ENCODE measurements around the gene CAV1. TPM values are rescaled to one million over a fixed set of nuclear protein-coding genes. Genes with fewer than 3 reads are reported as not detected.
A peak's percentile ranks its signal among the peaks of the same experiment; 100 is the strongest.

The CAV1 gene
- total RNA-seq, 4 donors from 2014 or later, result 301 to 490 (median 321) TPM

DNA sequence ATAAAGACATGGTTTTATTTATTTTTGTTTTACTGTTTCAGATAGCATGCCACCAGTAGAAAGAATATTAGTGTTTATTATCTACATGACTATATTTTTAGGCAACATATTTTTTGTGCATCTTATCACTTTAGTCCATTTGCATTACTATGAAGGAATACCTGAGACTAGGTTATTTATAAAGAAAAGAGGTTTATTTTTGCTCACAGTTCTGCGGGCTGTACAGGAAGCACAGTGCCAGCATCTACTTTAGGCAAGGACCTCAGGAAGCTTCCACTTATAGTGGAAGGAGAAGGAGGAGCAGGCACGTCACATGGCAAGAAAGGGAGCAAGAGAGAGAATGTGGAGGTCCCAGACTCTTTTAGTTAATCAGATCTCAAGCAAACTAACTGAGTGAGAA, 19.6 kb upstream of the CAV1 start:
- no peak overlapping the region for H3K27ac ChIP-seq
- H3K4me1 ChIP-seq, result peaks cover 30 to 35% of the 10 kb centered on the region in 2 donors
- no peak overlapping the region for H3K4me3 ChIP-seq (replicated peaks in 1 of 3)
- H3K27me3 ChIP-seq, result no peaks in the 10 kb centered on the region
- 38 to 47% methylated on average over 2 of the region's 2 CpGs for WGBS, 2 donors
- no peak for DNase-seq
- intact Hi-C loops (cut with DNase I), result no loop called here
- TF ChIP-seq CTCF (IDR thresholded peaks at IDR 0.05) (no peak), POLR2A (IDR thresholded peaks at IDR 0.05) (no peak)
- no peaks in the 10 kb centered on the region for H3K36me3 ChIP-seq
- no peaks in the 10 kb centered on the region for H3K9me3 ChIP-seq

DNA sequence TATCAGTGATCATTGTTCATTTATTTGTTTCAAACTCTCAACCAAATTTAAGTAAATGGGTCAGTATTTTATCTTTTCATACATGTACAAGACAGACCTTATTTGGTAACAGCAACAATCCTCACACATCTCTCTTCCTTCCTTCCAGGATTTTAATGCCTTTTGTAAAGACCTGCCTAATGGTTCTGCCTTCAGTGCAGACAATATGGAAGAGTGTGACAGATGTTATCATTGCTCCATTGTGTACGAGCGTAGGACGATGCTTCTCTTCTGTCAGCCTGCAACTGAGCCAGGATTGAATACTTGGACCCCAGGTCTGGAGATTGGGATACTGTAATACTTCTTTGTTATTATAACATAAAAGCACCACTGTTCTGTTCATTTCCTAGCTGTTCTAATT, 19.0 kb upstream of the CAV1 start:
- Histone ChIP-seq H3K36me3 (no peaks in the 10 kb centered on the region), H3K27ac (no peak overlapping the region), H3K9me3 (no peaks in the 10 kb centered on the region), H3K4me3 (replicated peaks in 1 of 3) (no peak overlapping the region), H3K4me1 (peaks cover 30 to 37% of the 10 kb centered on the region in 2 donors), H3K27me3 (no peaks in the 10 kb centered on the region)
- 80 to 87% methylated on average over 3 of the region's 3 CpGs for WGBS, 2 donors
- intact Hi-C loops (cut with DNase I), result no loop called here
- no peak for DNase-seq
- TF ChIP-seq POLR2A (IDR thresholded peaks at IDR 0.05) (no peak), CTCF (IDR thresholded peaks at IDR 0.05) (no peak)

DNA sequence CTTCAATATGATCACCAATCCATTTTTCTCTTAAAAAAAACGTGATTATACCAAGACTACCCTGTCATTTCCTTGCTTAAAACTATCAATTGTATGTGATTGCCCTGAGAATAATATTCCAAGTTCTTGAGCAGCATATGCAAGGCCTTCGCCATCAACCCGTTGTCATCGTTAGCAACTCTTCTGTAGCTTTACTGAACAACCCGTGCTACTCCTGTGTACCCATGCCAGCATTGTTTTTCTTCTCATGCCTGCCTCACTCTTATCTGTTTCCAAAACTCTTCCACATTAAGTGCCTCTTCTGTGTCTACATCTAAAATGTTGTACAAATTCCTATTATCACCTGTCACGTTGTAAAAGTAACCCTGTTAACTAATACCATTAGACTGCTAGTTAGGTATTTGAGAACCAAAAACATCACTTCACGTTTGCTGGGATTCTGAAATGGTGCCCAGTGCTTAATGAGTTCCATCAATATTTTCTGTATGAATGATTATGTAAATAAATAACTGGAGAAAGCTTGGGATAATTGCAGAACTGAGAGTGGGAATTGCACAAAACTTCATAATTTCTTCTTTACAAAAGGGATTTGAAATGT, 14.8 kb upstream of the CAV1 start:
- Histone ChIP-seq H3K27me3 (no peaks in the 10 kb centered on the region), H3K9me3 (no peaks in the 10 kb centered on the region), H3K4me1 (peaks cover 13 to 19% of the 10 kb centered on the region in 2 donors), H3K4me3 (replicated peaks in 1 of 3) (no peak overlapping the region), H3K27ac (peak overlapping the region in 1 of 3 donors; percentile 77), H3K36me3 (no peaks in the 10 kb centered on the region)
- intact Hi-C loops (cut with DNase I), result no loop called here
- DNase-seq, result peak; percentile 25 to 32
- 56 to 60% methylated on average over 7 of the region's 7 CpGs for WGBS, 2 donors
- TF ChIP-seq CTCF (IDR thresholded peaks at IDR 0.05) (no peak), POLR2A (IDR thresholded peaks at IDR 0.05) (no peak)

GRCh38 chr7:116510795-116511194, 14.0 kb upstream of the CAV1 start:
- H3K9me3 ChIP-seq, result no peaks in the 10 kb centered on the region
- no peak for TF ChIP-seq CTCF (IDR thresholded peaks at IDR 0.05)
- TF ChIP-seq POLR2A (IDR thresholded peaks at IDR 0.05), result no peak
- intact Hi-C loops (cut with DNase I), result no loop called here
- H3K4me1 ChIP-seq, result peaks cover 13 to 14% of the 10 kb centered on the region in 2 donors
- DNase-seq, result no peak
- H3K36me3 ChIP-seq, result no peaks in the 10 kb centered on the region
- H3K4me3 ChIP-seq (replicated peaks in 1 of 3), result no peak overlapping the region
- H3K27ac ChIP-seq, result peak overlapping the region; percentile 26 to 77 (median 48)
- no peaks in the 10 kb centered on the region for H3K27me3 ChIP-seq

GRCh38 chr7:116511552-116512519, 13.0 kb upstream of the CAV1 start:
- Histone ChIP-seq H3K4me3 (replicated peaks in 1 of 3) (no peak overlapping the region), H3K27me3 (no peaks in the 10 kb centered on the region), H3K4me1 (peaks cover 13 to 14% of the 10 kb centered on the region in 2 donors), H3K36me3 (no peaks in the 10 kb centered on the region), H3K9me3 (no peaks in the 10 kb centered on the region), H3K27ac (peak overlapping the region; percentile 26 to 77 (median 48))
- intact Hi-C loops (cut with DNase I), result no loop called here
- peak in 1 of 2 donors; percentile 22 for DNase-seq
- WGBS, 2 donors, result 67 to 76% methylated on average over 12 of the region's 12 CpGs
- TF ChIP-seq POLR2A (IDR thresholded peaks at IDR 0.05), result no peak
- TF ChIP-seq CTCF (IDR thresholded peaks at IDR 0.05), result no peak

Data from thyroid gland (tissue), 4 donors.